ENCODE measurements around the gene HUNK.
"Not testable (repeated sequence)": the region's sequence is repeated elsewhere in the genome, so short reads cannot be mapped to it uniquely, and the experiment has no call there.

HUNK gene

GRCh38 chr21:31871371-31871770 is 1.4 kb upstream of the HUNK start:
- DNase-seq: not testable (repeated sequence)

GRCh38 chr21:31872072-31872451 is 758 bp upstream of the HUNK start:
- DNase-seq: no peak

GRCh38 chr21:31873275-31873695 is 465 bp downstream of the HUNK start:
- DNase-seq: peak; percentile 13

GRCh38 chr21:31873696-31874599 is 1.1 kb downstream of the HUNK start:
- DNase-seq: peak; percentile 46

DNA sequence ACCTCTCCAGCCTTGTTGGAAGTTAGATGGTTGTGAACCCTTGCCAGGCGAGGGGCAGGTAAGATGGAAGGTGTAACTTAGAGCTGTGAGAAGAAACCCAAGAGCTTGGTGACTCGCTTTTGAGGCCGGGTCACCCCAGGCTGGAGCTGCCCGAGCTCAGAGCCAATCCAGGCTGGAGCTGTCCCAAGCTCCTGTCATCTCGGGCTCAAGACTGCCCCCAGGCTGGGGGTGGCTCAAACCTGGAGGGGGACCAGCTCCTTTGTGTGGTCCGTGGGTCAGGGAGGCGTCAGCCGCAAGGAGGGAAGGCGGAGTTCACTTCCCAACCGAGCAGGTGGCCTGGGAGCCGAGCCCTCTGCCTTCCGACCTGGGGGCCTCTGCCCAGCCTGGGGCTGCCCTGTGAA is 2.0 kb downstream of the HUNK start:
- DNase-seq: no peak

- no peak for DNase-seq
Measured at GRCh38 chr21:31875496-31876015, 2.7 kb downstream of the HUNK start.

- no peak for DNase-seq
Measured at GRCh38 chr21:31877463-31877957, 4.7 kb downstream of the HUNK start.

GRCh38 chr21:31878831-31879230 is 6.0 kb downstream of the HUNK start:
- DNase-seq: no peak

DNA sequence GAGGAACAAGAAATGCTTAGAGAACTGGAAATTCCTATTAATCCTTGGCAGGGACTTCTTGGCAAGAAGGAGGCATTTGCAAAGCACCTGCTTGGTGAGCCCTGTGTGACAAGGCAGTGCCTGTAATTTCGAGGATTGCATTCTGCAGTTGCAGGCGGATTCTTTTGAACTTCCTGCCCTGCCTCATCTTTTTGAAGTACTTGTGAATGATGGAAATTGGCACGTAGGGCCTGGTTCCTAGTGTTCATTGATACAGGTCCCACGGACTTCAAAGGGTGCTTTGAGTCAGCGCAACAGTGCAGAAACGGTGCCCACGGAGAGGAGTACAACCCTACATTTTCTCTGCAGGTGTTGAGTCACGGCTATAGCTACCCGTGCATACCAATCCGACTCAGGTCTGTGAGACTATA is 6.4 kb downstream of the HUNK start:
- DNase-seq: no peak

DNA sequence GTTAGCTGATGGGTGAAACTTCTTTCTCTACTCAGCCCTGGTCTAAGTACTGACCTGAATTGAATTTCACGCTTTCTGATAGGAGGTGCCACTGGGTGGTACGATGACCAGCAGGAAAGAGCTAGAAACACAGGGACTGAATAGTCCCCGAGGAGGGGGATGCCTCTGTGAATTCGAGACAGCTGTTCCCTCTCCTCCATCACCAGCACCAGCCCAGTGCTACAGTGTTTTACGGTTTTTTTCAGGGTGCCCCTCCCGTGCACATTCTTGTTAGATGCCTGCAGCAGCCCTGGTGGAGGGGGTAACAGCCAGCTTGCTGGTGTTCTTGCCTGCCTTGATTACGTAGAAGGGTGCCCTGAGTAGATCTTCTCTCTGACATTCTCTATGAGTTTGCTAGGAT is 7.1 kb downstream of the HUNK start:
- DNase-seq: no peak

- DNase-seq: no peak
Measured at GRCh38 chr21:31880816-31881215, 8.0 kb downstream of the HUNK start.

GRCh38 chr21:31882711-31883110 is 9.9 kb downstream of the HUNK start:
- no peak for DNase-seq

DNA sequence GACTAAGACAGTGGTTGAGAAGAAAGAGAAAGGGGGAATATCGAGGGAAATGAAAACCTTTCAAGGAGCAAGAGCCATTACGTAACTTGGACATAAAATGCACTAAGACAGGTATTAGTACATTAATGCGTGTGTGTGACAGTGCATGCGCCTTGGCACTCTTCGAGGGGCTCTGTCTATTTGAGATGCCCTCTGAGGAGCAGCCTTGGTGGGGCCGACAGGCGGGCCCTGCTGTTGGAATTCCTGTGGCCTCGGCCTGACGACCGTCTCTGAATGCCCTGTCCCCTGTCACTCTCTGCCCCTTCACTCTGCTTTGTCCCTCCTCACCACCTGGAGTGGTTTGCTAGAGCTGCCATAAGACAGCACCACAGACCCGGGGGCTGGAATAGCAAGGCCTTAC is 12.3 kb downstream of the HUNK start:
- DNase-seq: no peak

DNA sequence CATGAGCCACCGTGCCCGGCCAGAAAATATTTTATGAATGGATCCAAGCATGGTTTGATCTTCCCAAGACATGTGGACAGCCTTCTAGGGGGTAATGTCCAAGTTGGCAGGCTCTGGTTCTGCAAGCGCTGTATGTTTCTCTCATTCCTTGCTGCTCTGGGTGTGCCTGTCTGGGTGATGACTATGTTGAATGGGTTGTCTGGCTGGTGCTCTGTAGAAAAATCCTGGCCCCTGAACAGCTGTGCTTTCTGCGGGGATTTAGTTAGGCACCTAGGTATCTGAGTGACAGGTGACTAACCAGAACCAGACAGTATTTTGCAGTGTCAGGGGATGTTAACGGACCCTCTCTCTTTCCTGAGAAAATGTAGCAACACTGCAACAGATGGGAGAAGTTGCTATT is 14.1 kb downstream of the HUNK start:
- no peak for DNase-seq

DNA sequence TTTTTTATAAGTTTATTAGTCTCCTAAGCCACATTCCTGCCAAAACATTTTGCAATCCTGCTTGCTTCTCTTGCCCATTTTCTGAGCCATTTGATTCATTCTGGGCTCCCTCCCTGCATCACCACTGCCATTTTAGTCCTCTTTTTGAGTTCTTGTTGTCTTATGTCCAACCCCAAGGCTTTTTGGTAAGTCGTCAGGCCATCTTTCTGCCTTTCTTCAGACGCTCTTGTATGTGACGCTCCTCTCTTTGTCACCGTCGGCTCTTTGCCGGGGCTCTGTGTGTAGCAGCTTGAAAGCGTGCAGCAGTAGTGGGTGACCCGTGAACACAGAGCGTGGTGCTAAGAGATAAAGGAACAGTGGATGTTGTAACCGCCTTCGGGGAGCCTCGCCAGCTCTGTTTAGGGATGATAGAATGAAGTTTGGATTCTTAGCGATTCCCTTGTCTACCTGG is 14.6 kb downstream of the HUNK start:
- DNase-seq: no peak

- DNase-seq: no peak
Measured at GRCh38 chr21:31888936-31889371, 16.1 kb downstream of the HUNK start.

DNA sequence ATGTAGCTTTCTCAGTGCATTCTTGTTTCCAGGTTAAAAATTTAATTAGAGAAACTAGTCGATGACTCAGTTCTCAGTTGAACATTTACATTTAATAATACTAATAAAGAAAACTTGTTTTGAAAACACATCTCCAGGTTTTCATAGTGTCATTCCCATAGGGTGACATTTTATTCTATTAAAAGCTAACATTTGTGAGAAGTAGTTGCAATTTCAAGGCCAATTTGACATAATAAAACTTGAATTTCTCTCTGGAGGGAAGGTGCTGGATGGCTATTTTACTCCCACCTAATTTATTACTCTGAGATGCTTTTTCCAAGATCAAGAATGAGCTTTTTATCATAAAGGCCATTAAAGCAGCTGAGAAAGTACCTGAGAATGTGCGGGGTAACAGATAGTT is 16.6 kb downstream of the HUNK start:
- no peak for DNase-seq

- DNase-seq: no peak
Measured at GRCh38 chr21:31892686-31893085, 19.9 kb downstream of the HUNK start.

DNA sequence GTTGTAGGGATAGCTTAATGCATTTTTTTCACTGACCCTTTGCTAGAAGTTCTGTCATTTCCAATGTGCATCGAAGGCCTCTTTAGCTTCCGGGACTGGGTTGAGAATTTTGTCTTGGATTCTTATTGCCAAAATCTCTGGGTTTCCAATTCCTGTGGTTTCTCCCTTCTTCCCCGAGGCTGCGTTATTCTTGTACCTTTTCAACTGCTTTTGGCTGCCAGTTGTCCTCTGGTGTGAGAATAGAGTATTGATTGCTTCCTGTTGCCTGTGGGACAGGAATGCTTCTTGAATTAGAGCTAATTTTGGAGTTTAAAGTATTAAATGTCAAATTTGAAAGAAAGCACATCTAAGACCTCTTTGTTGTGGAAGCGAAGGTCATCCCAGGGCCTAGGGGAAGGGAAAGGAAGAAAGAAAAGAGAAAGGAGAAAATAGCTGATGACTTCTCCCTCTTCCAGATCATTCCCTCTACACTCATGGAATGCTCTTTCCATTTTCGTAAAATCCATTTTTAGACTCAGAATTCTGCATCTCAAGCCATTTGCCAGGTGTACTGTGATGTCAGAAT is 21.1 kb downstream of the HUNK start:
- DNase-seq: no peak

DNA sequence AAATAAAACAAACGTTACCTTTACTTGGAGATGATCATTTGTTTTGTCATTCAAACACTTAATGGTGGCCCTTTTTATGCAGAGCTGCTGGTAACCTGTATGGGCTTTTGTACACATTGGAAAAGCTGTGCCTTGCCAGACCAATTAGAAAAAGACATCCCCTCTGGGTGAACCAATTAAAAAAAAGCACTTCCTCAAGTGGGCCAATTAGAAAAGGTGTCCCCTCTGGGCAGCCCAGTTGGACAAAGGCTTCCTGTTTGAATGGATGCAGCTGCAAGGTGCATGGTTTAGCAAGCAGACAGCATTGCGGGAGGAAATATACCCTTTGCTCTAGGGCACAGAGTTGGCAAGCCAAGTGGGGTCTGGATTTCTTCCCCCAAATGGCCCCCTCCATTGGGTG is 21.6 kb downstream of the HUNK start:
- no peak for DNase-seq

GRCh38 chr21:31895077-31895835 is 22.4 kb downstream of the HUNK start:
- DNase-seq: no peak

DNA sequence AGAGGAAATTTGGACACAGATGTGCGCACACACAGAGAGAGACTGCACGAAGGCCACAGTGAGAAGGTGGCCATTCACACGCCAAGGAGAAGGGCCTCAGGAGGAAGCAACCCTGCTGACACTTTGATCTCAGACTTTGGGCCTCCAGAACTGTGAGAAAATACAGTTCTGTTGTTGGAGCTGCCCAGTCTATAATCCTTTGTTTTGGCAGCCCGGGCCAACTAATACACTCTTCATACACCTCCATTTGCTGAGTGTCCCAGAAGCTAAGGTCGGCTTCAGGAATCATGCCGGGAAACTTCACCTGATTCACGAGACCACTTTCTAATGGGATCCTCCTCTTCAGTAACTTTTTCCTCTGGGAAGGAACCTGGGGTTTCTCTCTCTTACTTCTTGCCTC is 23.2 kb downstream of the HUNK start:
- DNase-seq: no peak

DNA sequence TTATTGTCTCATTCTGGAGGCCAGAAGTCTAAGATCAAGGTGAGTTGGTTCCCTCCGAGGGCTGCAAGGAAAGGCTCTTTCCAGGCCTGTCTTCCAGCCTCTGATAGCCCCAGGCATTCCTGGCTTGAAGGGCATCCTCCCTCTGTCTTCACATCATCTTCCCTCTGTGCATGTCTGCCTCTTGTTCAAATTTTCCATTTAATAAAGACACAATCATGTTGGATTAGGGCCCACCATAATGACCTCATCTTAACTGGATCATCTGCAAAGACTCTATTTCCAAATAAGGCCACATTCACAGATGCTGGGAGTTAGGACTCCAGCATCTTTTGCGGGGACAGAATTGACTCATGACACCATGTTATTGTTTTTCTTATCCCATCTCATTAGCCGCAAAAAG is 24.5 kb downstream of the HUNK start:
- DNase-seq: no peak
